IMR-90 (cell line): Measurements from ENCODE around the gene ORMDL3. TPM values are rescaled to one million over a fixed set of nuclear protein-coding genes. Genes with fewer than 3 reads are reported as not detected.

ENCODE experiments used
- ATAC-seq: fragments of 200-7000 bp; cut with Tn5 transposase; 2 replicates; pipeline ENCODE4 v1.9.1; 2020; ENCODE audit warnings: low read depth, mild to moderate bottlenecking, moderate library complexity
- BruUV-seq: library from RNA; stranded (reverse); fragments of 400-500 nt; replicated peaks from 2 replicates; lab custom pipeline; 2021; lab: Mats Ljungman, UMichigan
- CTCF ChIA-PET: fragments of 300-600 bp; formaldehyde crosslinking; extraction: SDS; loops from one replicate; lab custom pipeline; 2021; ENCODE audit warnings: antibody characterized with exemption; lab: Yijun Ruan, JAX
- POLR2A ChIA-PET: fragments of 300-600 bp; sonication (Branson Sonifier 250); formaldehyde crosslinking; loops from one replicate; lab custom pipeline; 2022; ENCODE audit warnings: antibody characterized with exemption; ENCODE audit not compliant: unreplicated experiment; lab: Charles Lee
- DNase-seq: peaks from one replicate; pipeline ENCODE4 v3.0.0; 2013
- H2AFZ ChIP-seq: replicated peaks from 2 replicates; pipeline ENCODE3; 2013; ENCODE audit warnings: low read length, mild to moderate bottlenecking; ENCODE audit not compliant: poor library complexity
- H2AK5ac ChIP-seq: 2 replicates; pipeline ENCODE4 v1.6.1; 2013; ENCODE audit warnings: low read depth, low read length, inconsistent platforms
- H2AK9ac ChIP-seq: replicated peaks from 2 replicates; pipeline ENCODE3; 2013; ENCODE audit warnings: mild to moderate bottlenecking, low read depth, low read length, moderate library complexity; ENCODE audit not compliant: poor library complexity
- H2BK120ac ChIP-seq: 2 replicates; pipeline ENCODE4 v1.6.1; 2013; ENCODE audit warnings: low read depth, low read length, inconsistent platforms
- H2BK15ac ChIP-seq: 3 replicates; pipeline ENCODE4 v1.6.1; 2013; ENCODE audit warnings: low read depth, low read length, inconsistent platforms
- H2BK20ac ChIP-seq: 2 replicates; pipeline ENCODE4 v1.6.1; 2013; ENCODE audit warnings: low read depth, mild to moderate bottlenecking, inconsistent platforms, low read length, moderate library complexity
- H2BK5ac ChIP-seq: 2 replicates; pipeline ENCODE4 v1.6.1; 2013; ENCODE audit warnings: mild to moderate bottlenecking, low read depth, low read length, inconsistent platforms; ENCODE audit not compliant: poor library complexity, severe bottlenecking
- H3K14ac ChIP-seq: replicated peaks from 2 replicates; pipeline ENCODE4 v1.6.1; 2013; ENCODE audit warnings: low read depth, low read length, inconsistent platforms
- H3K18ac ChIP-seq: 2 replicates; pipeline ENCODE4 v1.6.1; 2013; ENCODE audit warnings: low read depth, low read length, control low read depth
- H3K23ac ChIP-seq: 2 replicates; pipeline ENCODE4 v1.6.1; 2013; ENCODE audit warnings: low read depth, low read length, inconsistent platforms
- H3K27ac ChIP-seq: 2 replicates; pipeline ENCODE4 v1.5.1; 2013; ENCODE audit warnings: mild to moderate bottlenecking, control low read depth, low read length; ENCODE audit not compliant: insufficient read depth
- H3K27me3 ChIP-seq: 2 replicates; pipeline ENCODE4 v1.6.1; 2013; ENCODE audit warnings: low read length; ENCODE audit not compliant: control insufficient read depth, insufficient read depth
- H3K36me3 ChIP-seq: 2 replicates; pipeline ENCODE4 v1.6.1; 2013; ENCODE audit warnings: low read length, mixed read lengths; ENCODE audit not compliant: control insufficient read depth, insufficient read depth
- H3K4ac ChIP-seq: 2 replicates; pipeline ENCODE4 v1.6.1; 2013; ENCODE audit warnings: low read depth, low read length, inconsistent platforms
- H3K4me1 ChIP-seq: 2 replicates; pipeline ENCODE4 v1.6.1; 2013; ENCODE audit warnings: low read length, mixed read lengths; ENCODE audit not compliant: control insufficient read depth, insufficient read depth
- H3K4me2 ChIP-seq: 2 replicates; pipeline ENCODE4 v1.6.1; 2013; ENCODE audit warnings: low read depth, mild to moderate bottlenecking, control low read depth, low read length, moderate library complexity
- H3K4me3 ChIP-seq: 2 replicates; pipeline ENCODE4 v1.5.1; 2013; ENCODE audit warnings: low read depth, mild to moderate bottlenecking, control low read depth, low read length, moderate library complexity; ENCODE audit not compliant: insufficient read depth
- H3K56ac ChIP-seq: 2 replicates; pipeline ENCODE4 v1.6.1; 2013; ENCODE audit warnings: low read length, inconsistent platforms; ENCODE audit not compliant: insufficient read depth; ENCODE audit errors: extremely low read depth
- H3K79me1 ChIP-seq, 2 experiments: 2 replicates each; pipeline ENCODE4 v1.6.1; 2013; ENCODE audit warnings: low read length in 2 of 2, inconsistent platforms in 1 of 2, low read depth in 1 of 2
- H3K9ac ChIP-seq: 2 replicates; pipeline ENCODE4 v1.6.1; 2013; ENCODE audit warnings: low read depth, low read length, control low read depth
- H3K9me1 ChIP-seq: 2 replicates; pipeline ENCODE4 v1.6.1; 2013; ENCODE audit warnings: low read length, inconsistent platforms; ENCODE audit not compliant: insufficient read depth
- H3K9me3 ChIP-seq: 2 replicates; pipeline ENCODE4 v1.6.1; 2013; ENCODE audit warnings: low read length; ENCODE audit not compliant: control insufficient read depth, insufficient read depth
- H4K20me1 ChIP-seq: 2 replicates; pipeline ENCODE4 v1.6.1; 2013; ENCODE audit warnings: low read length, inconsistent platforms; ENCODE audit not compliant: insufficient read depth
- H4K5ac ChIP-seq: 2 replicates; pipeline ENCODE4 v1.6.1; 2013; ENCODE audit warnings: mild to moderate bottlenecking, low read depth, low read length, control low read depth
- H4K8ac ChIP-seq, 2 experiments: 2 replicates each; pipeline ENCODE4 v1.6.1; 2013; ENCODE audit warnings: low read depth in 2 of 2, low read length in 2 of 2, control low read depth in 1 of 2, inconsistent platforms in 1 of 2
- H4K91ac ChIP-seq: 2 replicates; pipeline ENCODE4 v1.6.1; 2013; ENCODE audit warnings: low read depth, low read length, inconsistent platforms; ENCODE audit not compliant: insufficient read depth
- BHLHE40 ChIP-seq: fragments of 150-350 bp; IDR thresholded peaks from 2 replicates; pipeline ENCODE4 v1.6.1; 2016; ENCODE audit warnings: mild to moderate bottlenecking, low read depth, low read length
- FOS ChIP-seq: fragments of 150-350 bp; IDR thresholded peaks from 2 replicates; pipeline ENCODE4 v1.6.1; 2016; ENCODE audit warnings: low read depth, low read length
- MAZ ChIP-seq: IDR thresholded peaks from 2 replicates; pipeline ENCODE4 v1.6.1; 2012; ENCODE audit warnings: low read depth, mild to moderate bottlenecking, low read length, improper control_type of control experiment, moderate library complexity, borderline replicate concordance
- SMC3 ChIP-seq: fragments of 150-350 bp; IDR thresholded peaks from 2 replicates; pipeline ENCODE4 v1.6.1; 2016; ENCODE audit warnings: low read depth, mild to moderate bottlenecking, antibody characterized with exemption, low read length, moderate library complexity
- WGBS, 2 experiments: methylation state at CpG; one replicate each; pipeline versions ENCODE4 v1.1.5 to v1.1.7; 2013; ENCODE audit warnings: missing lambda C conversion rate in 2 of 2; ENCODE audit not compliant: insufficient read length in 1 of 2; ENCODE audit errors: extremely low coverage in 2 of 2; 5-methylcytosine and 5-hydroxymethylcytosine counted together
- dilution Hi-C: fragments of 300-500 bp; cut with HindIII; formaldehyde crosslinking; loops from one replicate; pipeline ENCODE4 v1.14.3; 2018; ENCODE audit warnings: low sequenced_read_pairs; ENCODE audit not compliant: unreplicated experiment
- in situ Hi-C: fragments of 300-500 bp; cut with MboI; formaldehyde crosslinking; loops from 3 replicates; pipeline ENCODE4 v1.14.3; 2019; ENCODE audit warnings: low sequenced_read_pairs, inconsistent platforms, mixed read lengths
- intact Hi-C: fragments of 100-400 bp; cut with micrococcal nuclease; formaldehyde crosslinking; loops from 2 replicates; pipeline ENCODE4 v1.10.0; 2022
- polyA plus RNA-seq, 3 experiments: library from polyadenylated mRNA; depleted of rRNA; stranded (reverse); fragments of >200 nt; gene quantifications; 2 replicates each; pipeline ENCODE4 v1.2.3, GENCODE V29; 2012; ENCODE audit warnings: low replicate concordance in 1 of 3
- total RNA-seq: library from RNA; depleted of rRNA; stranded (reverse); fragments of >200 nt; gene quantifications from 2 replicates; pipeline ENCODE4 v1.2.3, GENCODE V29; 2012

The ORMDL3 gene
- total and polyA plus RNA-seq, 2 of the 4 experiments (the other 2 are of a cell fraction) = 45.7 to 78.6 TPM

DNA sequence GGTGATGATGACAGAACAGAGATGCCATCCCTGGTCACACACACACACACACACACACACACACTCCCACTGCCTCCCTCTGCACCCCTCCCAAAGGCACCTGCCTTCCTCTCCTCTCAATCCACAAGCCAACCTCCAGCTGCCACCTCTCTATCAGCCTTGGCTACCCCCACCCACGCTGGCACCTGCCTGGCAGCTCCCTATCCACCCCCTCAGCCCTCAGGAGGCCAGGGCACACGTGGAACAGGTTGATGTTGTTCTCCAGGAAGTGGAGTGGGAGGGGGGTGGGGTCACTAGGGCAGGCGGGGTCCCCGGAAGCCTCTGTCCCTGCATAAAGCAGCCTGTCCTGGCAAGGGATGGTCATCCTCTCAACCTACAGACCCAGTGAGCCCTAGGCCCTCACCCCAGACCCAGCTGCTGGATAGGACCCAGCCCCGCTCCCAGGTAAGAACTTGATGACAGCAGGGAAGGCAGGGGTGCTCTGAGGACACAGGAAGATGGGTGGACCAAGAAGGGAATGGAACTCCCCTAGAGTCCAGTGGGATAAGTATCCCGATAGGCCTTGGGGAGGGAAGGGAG lies 35.3 kb upstream of the ORMDL3 start, which contains the start of gene GSDMA:
Gene GSDMA (plus strand): TSS at position 363 of the 579 bp plus-strand sequence. CDS start 2,684 bp downstream, outside the sequence.
- no peak within 1 kb of the TSS for H4K8ac ChIP-seq
- TF ChIP-seq MAZ (no peak), BHLHE40 (no peak), SMC3 (no peak), FOS (no peak)
- CTCF ChIA-PET = interaction anchor here (1.5 kb wide), 1 partner anchor 18 kb away, joined by 7 read pairs; the partner anchor contains the start of gene PSMD3

More for the DNA sequence above, 35.3 kb upstream of the ORMDL3 start, which contains the start of gene GSDMA:
- no CpG with 5 or more reads among the region's 6 CpGs for WGBS, 2 experiments
- no peak within 1 kb of the TSS for H2BK5ac ChIP-seq
- ATAC-seq = no peak
- POLR2A ChIA-PET = no interaction called here
- H3K23ac ChIP-seq = no peak within 1 kb of the TSS
- intact Hi-C loops (no loop called here), dilution Hi-C loops (no loop called here), in situ Hi-C loops (no loop called here)
- H2AK9ac ChIP-seq = no peak within 1 kb of the TSS
- H4K5ac ChIP-seq = no peak within 1 kb of the TSS
- no peaks in the 10 kb centered on the region for H3K9me1 ChIP-seq
- no peak within 1 kb of the TSS for H2BK15ac ChIP-seq
- no peak within 1 kb of the TSS for H3K4me2 ChIP-seq
- no peak within 1 kb of the TSS for H3K14ac ChIP-seq
- H4K20me1 ChIP-seq = no peaks in the 10 kb centered on the region
- DNase-seq = no peak
- no peak within 1 kb of the TSS for H3K4ac ChIP-seq
- H3K18ac ChIP-seq = no peak within 1 kb of the TSS
- H3K4me1 ChIP-seq = no peaks in the 10 kb centered on the region
- H3K36me3 ChIP-seq = no peaks in the 10 kb centered on the region
- no peaks in the 10 kb centered on the region for H3K9me3 ChIP-seq
- no peak within 1 kb of the TSS for H3K4me3 ChIP-seq
- no peak within 1 kb of the TSS for H3K27ac ChIP-seq
- no peak within 1 kb of the TSS for H2BK20ac ChIP-seq
- no peaks in the 10 kb centered on the region for H3K79me1 ChIP-seq
- H3K9ac ChIP-seq = no peak within 1 kb of the TSS
- H2AFZ ChIP-seq = no peak within 1 kb of the TSS
- H3K56ac ChIP-seq = no peak within 1 kb of the TSS
- no peak within 1 kb of the TSS for H2AK5ac ChIP-seq
- no peak within 1 kb of the TSS for H2BK120ac ChIP-seq
- BruUV-seq = no TSS peak
- H3K27me3 ChIP-seq = peaks cover 29% of the 10 kb centered on the region
- no peak within 1 kb of the TSS for H4K91ac ChIP-seq
